ENCODE data around the gene DCAF11.

The DCAF11 gene

DNA sequence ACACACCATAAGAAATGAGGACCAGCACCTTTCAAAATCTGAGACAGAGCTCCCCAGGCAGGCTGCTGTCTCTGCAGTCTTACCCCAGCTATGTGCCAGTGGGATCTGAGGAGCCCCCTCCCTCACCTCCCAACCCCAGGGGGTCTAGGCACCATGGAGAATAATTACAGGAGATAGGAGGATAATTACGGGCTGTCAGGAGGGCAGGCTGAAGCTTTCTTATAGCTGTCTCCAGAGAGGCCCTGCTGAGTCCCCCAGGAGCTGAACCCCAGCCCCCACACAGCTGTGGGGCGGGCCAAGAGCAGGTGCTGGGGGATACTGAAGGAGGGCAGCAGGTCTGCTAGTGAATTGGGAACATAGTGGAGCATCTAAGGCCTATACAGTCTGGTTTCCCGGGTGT is 36.4 kb upstream of the DCAF11 start:
- no peak for FAIRE-seq
- no peak for TF ChIP-seq POLR2AphosphoS5 (IDR thresholded peaks at IDR 0.05; ENCODE audit: low read depth, low read length)
- TF ChIP-seq POLR2A (IDR thresholded peaks at IDR 0.05; ENCODE audit: low read depth, low read length) = no peak
- no peak for TF ChIP-seq PAX5 (IDR thresholded peaks at IDR 0.05; ENCODE audit: insufficient read depth, low read length, severe bottlenecking)
- TF ChIP-seq TAF1 (IDR thresholded peaks at IDR 0.05; ENCODE audit: low read depth, low read length) = no peak
- no peak for TF ChIP-seq POU2F2 (IDR thresholded peaks at IDR 0.05; ENCODE audit: low read depth, low read length)
- TF ChIP-seq SPI1 (IDR thresholded peaks at IDR 0.05; ENCODE audit: low read depth, low read length) = no peak
- DNase-seq (ENCODE audit: insufficient read length, low spot score) = no peak

DNA sequence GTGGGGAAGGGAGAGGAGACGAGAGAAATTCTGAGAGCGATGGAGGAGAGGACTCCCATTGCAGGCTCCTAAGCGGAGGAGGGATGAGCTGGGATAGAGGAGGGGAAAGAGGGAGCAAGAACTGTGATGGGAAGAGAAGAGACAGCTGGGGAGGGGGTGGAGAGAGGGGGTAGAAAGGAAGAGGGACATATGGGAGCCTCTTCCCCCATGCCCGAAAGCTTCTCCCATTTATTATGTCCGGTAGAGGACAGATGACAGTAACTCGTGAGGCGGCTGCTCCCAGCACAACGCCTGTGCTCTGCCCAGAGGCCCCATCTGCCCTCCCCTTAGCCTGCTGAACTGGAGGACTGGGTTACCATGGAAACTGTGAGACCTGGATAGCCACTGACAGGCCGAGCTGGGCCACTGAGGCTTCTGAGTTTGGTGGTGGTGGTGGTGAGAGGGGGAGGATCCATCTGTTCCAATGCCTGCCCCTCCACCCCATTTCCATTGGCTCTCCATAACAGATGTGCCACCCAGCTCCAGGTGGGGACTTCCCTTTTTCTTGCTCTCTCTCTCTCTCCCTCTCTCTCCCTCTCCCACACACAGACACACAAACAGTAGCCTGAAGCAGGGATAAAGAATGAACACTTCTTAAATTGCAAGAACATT is 35.0 kb upstream of the DCAF11 start:
- TF ChIP-seq SPI1 (IDR thresholded peaks at IDR 0.05; ENCODE audit: low read depth, low read length) = no peak
- no peak for TF ChIP-seq POLR2AphosphoS5 (IDR thresholded peaks at IDR 0.05; ENCODE audit: low read depth, low read length)
- TF ChIP-seq POLR2A (IDR thresholded peaks at IDR 0.05; ENCODE audit: low read depth, low read length) = no peak
- TF ChIP-seq POU2F2 (IDR thresholded peaks at IDR 0.05; ENCODE audit: low read depth, low read length) = no peak
- no peak for TF ChIP-seq TAF1 (IDR thresholded peaks at IDR 0.05; ENCODE audit: low read depth, low read length)
- no peak for TF ChIP-seq PAX5 (IDR thresholded peaks at IDR 0.05; ENCODE audit: insufficient read depth, low read length, severe bottlenecking)
- no peak for DNase-seq (ENCODE audit: insufficient read length, low spot score)
- no peak for FAIRE-seq

DNA sequence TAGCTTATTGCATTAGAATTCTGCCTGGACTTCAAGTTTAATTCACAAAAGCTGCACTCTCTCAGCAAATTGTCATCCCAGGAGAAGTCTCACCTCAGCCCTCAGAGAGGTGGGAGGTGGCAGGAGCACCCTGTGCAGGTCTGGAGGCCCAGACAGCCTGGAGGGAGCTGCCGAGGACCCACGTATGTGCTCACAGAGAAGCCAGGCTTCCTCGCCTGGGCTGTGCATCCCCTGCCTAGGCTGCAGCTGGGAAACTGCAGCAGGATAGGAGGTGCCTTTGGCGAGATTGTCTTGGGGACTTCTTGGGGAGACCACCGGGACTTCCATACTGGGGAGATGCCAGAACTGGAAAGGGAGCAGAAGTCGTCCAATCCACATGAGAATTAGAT is 34.4 kb upstream of the DCAF11 start:
- no peak for FAIRE-seq
- no peak for TF ChIP-seq TAF1 (IDR thresholded peaks at IDR 0.05; ENCODE audit: low read depth, low read length)
- no peak for TF ChIP-seq SPI1 (IDR thresholded peaks at IDR 0.05; ENCODE audit: low read depth, low read length)
- TF ChIP-seq POLR2A (IDR thresholded peaks at IDR 0.05; ENCODE audit: low read depth, low read length) = no peak
- TF ChIP-seq POU2F2 (IDR thresholded peaks at IDR 0.05; ENCODE audit: low read depth, low read length) = no peak
- no peak for TF ChIP-seq POLR2AphosphoS5 (IDR thresholded peaks at IDR 0.05; ENCODE audit: low read depth, low read length)
- TF ChIP-seq PAX5 (IDR thresholded peaks at IDR 0.05; ENCODE audit: insufficient read depth, low read length, severe bottlenecking) = no peak
- DNase-seq (ENCODE audit: insufficient read length, low spot score) = no peak

DNA sequence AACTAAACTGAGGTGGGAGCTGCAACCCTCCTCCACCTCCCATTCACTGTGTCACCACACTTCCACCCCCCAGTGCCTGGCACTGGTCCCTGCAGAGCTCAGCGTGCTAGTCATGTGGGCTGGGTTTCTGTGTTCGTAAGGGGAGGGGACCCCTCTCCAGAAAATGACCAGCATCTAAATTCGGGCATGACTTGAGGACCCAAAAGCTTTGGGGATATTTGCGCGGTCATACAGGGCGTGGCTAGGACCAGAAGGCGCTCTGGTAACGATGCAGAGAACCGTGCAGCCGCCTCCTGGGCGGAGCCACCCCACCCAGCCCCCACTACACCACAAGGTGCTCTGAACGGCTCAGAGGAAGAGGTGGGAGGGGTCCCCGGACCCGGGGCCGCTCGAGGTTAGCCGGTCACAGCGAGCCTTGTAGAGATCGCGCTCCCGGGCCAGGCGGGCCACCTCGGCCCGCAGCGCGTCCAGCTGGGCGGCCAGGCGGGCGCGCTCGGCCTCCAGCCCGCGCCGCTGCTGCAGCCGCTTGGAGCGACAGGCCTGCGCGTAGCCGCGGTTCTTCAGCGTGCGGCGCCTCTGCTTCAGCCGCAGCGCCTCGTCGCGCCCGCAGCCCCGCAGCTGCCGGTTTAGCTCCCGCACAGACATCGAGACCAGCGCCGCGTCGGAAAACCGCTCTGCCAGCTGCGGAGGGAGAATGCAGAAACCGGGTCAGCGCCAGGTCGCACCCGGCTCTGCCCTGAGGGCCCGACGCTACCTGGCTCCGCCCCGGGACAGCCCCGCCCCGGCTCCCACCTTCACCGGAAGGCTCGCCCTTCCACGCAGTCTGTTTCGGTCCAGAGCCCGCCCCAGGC is 33.5 kb upstream of the DCAF11 start:
- peak; percentile 91 for DNase-seq (ENCODE audit: insufficient read length, low spot score)
- no peak for TF ChIP-seq TAF1 (IDR thresholded peaks at IDR 0.05; ENCODE audit: low read depth, low read length)
- TF ChIP-seq POU2F2 (IDR thresholded peaks at IDR 0.05; ENCODE audit: low read depth, low read length) = no peak
- TF ChIP-seq SPI1 (IDR thresholded peaks at IDR 0.05; ENCODE audit: low read depth, low read length) = no peak
- TF ChIP-seq POLR2AphosphoS5 (IDR thresholded peaks at IDR 0.05; ENCODE audit: low read depth, low read length) = no peak
- no peak for TF ChIP-seq POLR2A (IDR thresholded peaks at IDR 0.05; ENCODE audit: low read depth, low read length)
- no peak for TF ChIP-seq PAX5 (IDR thresholded peaks at IDR 0.05; ENCODE audit: insufficient read depth, low read length, severe bottlenecking)
- peak; percentile 94 for FAIRE-seq

DNA sequence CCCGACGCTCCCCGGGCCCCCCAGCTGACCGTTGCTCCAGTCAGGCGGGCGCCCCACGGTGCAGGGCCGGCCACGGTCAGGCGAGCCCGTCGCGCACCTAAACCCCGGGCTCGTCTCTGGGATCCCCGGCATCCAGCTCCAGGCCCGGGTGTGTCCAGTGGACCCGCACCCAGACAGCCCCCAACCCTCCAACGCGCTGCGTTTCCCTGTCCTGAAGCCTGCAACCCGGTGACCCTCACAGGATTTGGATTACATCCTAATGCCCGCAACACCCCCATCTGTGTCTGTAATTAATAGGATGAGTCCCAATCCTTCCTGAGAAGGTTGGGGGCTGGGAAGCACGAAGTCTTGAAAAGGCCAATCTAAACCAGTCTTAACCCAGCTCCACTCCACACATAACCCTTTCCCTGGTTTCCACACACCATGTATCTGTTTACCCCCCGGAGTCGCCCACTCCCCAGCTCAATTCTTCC is 32.8 kb upstream of the DCAF11 start:
- DNase-seq (ENCODE audit: insufficient read length, low spot score) = no peak
- TF ChIP-seq PAX5 (IDR thresholded peaks at IDR 0.05; ENCODE audit: insufficient read depth, low read length, severe bottlenecking) (no peak), SPI1 (IDR thresholded peaks at IDR 0.05; ENCODE audit: low read depth, low read length) (no peak), POLR2AphosphoS5 (IDR thresholded peaks at IDR 0.05; ENCODE audit: low read depth, low read length) (no peak), POLR2A (IDR thresholded peaks at IDR 0.05; ENCODE audit: low read depth, low read length) (no peak), POU2F2 (IDR thresholded peaks at IDR 0.05; ENCODE audit: low read depth, low read length) (no peak)
- no peak for FAIRE-seq

DNA sequence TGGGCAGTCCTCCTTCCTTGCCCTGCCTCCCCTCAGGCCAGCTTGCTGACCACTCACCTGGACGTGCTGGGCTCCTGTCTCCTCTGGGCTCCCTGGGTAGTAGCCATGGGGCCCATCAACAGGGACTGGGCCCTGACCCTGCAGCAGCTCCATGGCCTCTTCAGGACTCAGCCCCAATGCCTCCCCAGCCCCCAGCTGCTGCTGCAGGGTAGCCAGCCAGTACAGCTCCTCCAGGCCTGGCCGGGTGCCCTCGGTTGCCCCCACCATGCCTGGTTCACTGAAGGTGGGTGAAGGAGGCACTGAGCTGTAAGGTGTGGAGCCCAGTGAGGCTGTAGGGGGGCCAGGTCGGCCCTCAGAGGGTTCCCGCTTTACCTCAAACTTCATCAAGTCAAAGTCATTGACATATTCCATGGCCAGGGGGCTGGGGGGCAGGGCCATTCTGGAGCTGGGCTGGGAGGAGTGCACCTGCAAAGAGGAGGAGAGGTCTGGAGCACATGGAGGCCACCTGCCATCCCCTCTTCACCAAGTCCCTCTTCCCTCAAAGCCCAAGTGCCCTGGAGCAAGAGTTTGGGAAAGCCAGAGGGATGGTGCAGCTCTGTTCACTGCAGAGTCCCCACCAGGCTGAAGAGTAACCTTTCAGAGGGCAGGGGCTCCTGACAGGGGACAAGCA is 32.0 kb upstream of the DCAF11 start:
- FAIRE-seq (no peak), DNase-seq (ENCODE audit: insufficient read length, low spot score) (no peak)
- TF ChIP-seq POLR2A (IDR thresholded peaks at IDR 0.05; ENCODE audit: low read depth, low read length) (no peak), TAF1 (IDR thresholded peaks at IDR 0.05; ENCODE audit: low read depth, low read length) (no peak), POU2F2 (IDR thresholded peaks at IDR 0.05; ENCODE audit: low read depth, low read length) (no peak), POLR2AphosphoS5 (IDR thresholded peaks at IDR 0.05; ENCODE audit: low read depth, low read length) (no peak), SPI1 (IDR thresholded peaks at IDR 0.05; ENCODE audit: low read depth, low read length) (no peak), PAX5 (IDR thresholded peaks at IDR 0.05; ENCODE audit: insufficient read depth, low read length, severe bottlenecking) (no peak)

DNA sequence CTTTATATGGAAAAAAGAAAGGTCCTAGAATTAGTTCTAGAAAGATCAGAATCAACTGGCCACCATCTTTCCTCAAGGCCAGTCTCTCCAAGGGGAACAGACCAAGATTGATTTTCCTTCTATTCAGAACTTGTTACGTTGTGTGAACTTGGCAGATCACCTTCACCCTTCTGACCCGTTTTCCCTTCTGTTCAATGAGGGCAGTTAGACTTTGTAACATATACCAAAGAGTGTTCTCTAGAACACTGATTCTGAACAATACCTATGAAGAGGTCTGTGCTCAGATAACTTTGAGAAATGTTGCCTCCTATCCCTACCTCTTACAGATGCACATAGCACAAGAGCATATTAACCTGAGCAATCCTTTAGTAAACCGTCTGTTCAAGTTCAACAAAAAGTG is 31.1 kb upstream of the DCAF11 start:
- no peak for TF ChIP-seq PAX5 (IDR thresholded peaks at IDR 0.05; ENCODE audit: insufficient read depth, low read length, severe bottlenecking)
- TF ChIP-seq TAF1 (IDR thresholded peaks at IDR 0.05; ENCODE audit: low read depth, low read length) = no peak
- FAIRE-seq (no peak), DNase-seq (ENCODE audit: insufficient read length, low spot score) (no peak)

DNA sequence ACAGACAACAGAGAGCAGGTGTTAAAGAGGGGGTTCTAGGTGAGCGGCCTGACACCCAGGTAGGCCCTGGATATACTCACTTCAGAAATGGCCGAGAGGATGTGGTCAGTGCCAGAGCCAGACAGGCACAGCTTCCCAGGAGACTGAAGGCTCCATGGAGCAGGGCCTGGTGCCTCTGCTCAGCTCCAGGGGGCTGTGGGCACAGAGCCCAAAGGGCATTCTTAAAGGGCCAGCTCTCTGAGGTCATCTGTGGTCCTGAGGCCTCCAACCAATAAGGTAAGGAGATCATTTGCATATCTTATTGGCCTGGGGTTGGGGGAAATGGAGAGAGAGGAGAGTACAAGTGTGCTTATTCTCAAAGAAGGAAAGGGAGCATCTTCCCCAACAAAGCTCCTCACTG is 30.1 kb upstream of the DCAF11 start:
- TF ChIP-seq SPI1 (IDR thresholded peaks at IDR 0.05; ENCODE audit: low read depth, low read length) (no peak), POU2F2 (IDR thresholded peaks at IDR 0.05; ENCODE audit: low read depth, low read length) (no peak), POLR2AphosphoS5 (IDR thresholded peaks at IDR 0.05; ENCODE audit: low read depth, low read length) (no peak), PAX5 (IDR thresholded peaks at IDR 0.05; ENCODE audit: insufficient read depth, low read length, severe bottlenecking) (no peak), TAF1 (IDR thresholded peaks at IDR 0.05; ENCODE audit: low read depth, low read length) (no peak), POLR2A (IDR thresholded peaks at IDR 0.05; ENCODE audit: low read depth, low read length) (no peak)
- DNase-seq (ENCODE audit: insufficient read length, low spot score) (no peak), FAIRE-seq (no peak)

DNA sequence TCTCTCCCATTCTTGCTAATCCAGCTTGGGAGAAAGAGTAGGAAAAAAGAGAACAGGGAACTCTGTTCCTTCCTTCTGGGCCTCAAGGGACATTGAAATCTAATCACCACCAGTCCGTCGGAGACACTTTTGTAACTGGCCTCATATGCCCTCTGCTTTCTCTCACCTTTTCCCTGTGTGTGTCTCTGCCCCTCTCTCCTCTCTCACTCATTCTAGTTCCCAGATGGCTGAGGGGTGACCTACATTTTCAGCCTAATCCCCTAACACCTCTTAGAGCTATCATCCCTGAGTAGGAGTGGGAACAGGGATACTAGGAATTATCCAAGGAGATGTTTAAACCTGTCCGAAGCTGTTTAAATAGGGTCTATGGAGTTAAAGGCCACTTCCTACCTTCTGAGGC is 29.4 kb upstream of the DCAF11 start:
- TF ChIP-seq SPI1 (IDR thresholded peaks at IDR 0.05; ENCODE audit: low read depth, low read length) = no peak
- no peak for TF ChIP-seq POLR2AphosphoS5 (IDR thresholded peaks at IDR 0.05; ENCODE audit: low read depth, low read length)
- no peak for TF ChIP-seq POLR2A (IDR thresholded peaks at IDR 0.05; ENCODE audit: low read depth, low read length)
- no peak for TF ChIP-seq PAX5 (IDR thresholded peaks at IDR 0.05; ENCODE audit: insufficient read depth, low read length, severe bottlenecking)
- TF ChIP-seq TAF1 (IDR thresholded peaks at IDR 0.05; ENCODE audit: low read depth, low read length) = no peak
- no peak for TF ChIP-seq POU2F2 (IDR thresholded peaks at IDR 0.05; ENCODE audit: low read depth, low read length)
- DNase-seq (ENCODE audit: insufficient read length, low spot score) = no peak
- no peak for FAIRE-seq
